DND-41 (cell line): ENCODE results near the gene SLC41A1.

Source experiments
- CTCF ChIP-seq: IDR thresholded peaks from 2 replicates; pipeline ENCODE4 v1.5.1; 2012; ENCODE audit warnings: borderline replicate concordance, low read length, moderate library complexity, mild to moderate bottlenecking; ENCODE audit not compliant: poor library complexity, severe bottlenecking; ENCODE audit errors: extremely low read depth
- EZH2 ChIP-seq: IDR thresholded peaks from 3 replicates; pipeline ENCODE4 v1.6.1; 2012; ENCODE audit warnings: borderline replicate concordance, low read depth, mild to moderate bottlenecking, moderate library complexity, low read length, inconsistent platforms; ENCODE audit not compliant: severe bottlenecking

DNA sequence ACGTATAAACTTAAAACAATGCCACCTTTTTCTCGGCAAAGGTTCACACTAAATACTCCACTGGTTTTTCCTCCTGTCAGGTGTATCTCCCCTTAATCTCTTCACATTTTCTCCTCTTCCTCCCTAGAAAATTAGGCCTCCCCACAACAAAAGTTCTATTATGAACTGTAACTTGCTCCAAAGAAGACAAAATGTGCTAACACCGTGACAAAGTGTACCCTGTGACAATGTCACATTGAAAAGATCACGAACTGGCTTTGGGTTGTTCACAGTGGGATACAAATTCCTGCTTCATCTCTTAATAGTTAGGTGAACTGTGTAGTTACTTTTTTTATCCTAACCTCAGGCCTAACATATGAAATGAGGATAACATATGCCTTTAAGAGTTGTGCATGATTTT is 69.0 kb downstream of the SLC41A1 start:
- no peak for TF ChIP-seq CTCF
- TF ChIP-seq EZH2 = no peak
